ENCODE results near the gene ZMYND11. TPM values are rescaled to one million over a fixed set of nuclear protein-coding genes. Genes with fewer than 3 reads are reported as not detected.

The ZMYND11 gene
- total and polyA plus RNA-seq, 10 donors, result 20.3 to 65.3 (median 51.6) TPM

- Histone ChIP-seq H3K4me3 (no peak overlapping the region), H3K9me3 (no peaks in the 10 kb centered on the region), H3K36me3 (peaks cover 0 to 71% (median 7%) of the 10 kb centered on the region in 6 donors), H3K27me3 (replicated peaks in 1 of 7) (no peaks in the 10 kb centered on the region), H3K27ac (no peak overlapping the region), H3K4me1 (peaks cover 0 to 11% (median 0%) of the 10 kb centered on the region in 6 donors)
- 93 to 97% (median 94%) methylated on average over 5 of the region's 5 CpGs for WGBS, 5 donors
- DNase-seq, result no peak
- intact Hi-C loops (cut with DNase I; ENCODE audit: low total_unique reads), result no loop called here
- TF ChIP-seq POLR2AphosphoS5 (IDR thresholded peaks at IDR 0.05), result no peak
- TF ChIP-seq, protein P1, sequence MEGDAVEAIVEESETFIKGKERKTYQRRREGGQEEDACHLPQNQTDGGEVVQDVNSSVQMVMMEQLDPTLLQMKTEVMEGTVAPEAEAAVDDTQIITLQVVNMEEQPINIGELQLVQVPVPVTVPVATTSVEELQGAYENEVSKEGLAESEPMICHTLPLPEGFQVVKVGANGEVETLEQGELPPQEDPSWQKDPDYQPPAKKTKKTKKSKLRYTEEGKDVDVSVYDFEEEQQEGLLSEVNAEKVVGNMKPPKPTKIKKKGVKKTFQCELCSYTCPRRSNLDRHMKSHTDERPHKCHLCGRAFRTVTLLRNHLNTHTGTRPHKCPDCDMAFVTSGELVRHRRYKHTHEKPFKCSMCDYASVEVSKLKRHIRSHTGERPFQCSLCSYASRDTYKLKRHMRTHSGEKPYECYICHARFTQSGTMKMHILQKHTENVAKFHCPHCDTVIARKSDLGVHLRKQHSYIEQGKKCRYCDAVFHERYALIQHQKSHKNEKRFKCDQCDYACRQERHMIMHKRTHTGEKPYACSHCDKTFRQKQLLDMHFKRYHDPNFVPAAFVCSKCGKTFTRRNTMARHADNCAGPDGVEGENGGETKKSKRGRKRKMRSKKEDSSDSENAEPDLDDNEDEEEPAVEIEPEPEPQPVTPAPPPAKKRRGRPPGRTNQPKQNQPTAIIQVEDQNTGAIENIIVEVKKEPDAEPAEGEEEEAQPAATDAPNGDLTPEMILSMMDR (IDR thresholded peaks at IDR 0.05 in 8 of 11, conservative IDR thresholded peaks at IDR 0.05 in 3 of 11), result no peak
- no peak for TF ChIP-seq POLR2A (IDR thresholded peaks at IDR 0.05)
Observed at GRCh38 chr10:278707-279106, 143.5 kb downstream of the ZMYND11 start.

DNA sequence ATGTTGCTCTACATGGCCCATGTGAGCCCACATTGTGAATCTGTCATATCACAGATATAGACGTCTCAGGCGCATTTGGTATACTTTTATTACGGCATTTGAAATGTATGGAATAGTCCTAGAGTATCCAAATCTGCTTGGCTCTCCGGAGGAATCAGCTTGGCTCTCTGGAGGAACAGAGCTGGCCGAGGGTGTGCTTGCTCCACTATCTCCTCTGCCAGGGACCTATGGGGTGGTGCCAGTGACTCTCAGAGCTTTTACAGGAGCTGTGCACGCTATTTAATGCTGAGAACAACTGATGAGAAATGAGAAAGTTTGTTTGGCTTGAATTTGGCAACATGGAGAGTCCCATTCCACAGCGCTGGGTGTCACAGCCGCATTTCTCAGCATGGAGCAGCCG is 144.0 kb downstream of the ZMYND11 start:
- no peak for DNase-seq
- H3K9me3 ChIP-seq, result no peaks in the 10 kb centered on the region

DNA sequence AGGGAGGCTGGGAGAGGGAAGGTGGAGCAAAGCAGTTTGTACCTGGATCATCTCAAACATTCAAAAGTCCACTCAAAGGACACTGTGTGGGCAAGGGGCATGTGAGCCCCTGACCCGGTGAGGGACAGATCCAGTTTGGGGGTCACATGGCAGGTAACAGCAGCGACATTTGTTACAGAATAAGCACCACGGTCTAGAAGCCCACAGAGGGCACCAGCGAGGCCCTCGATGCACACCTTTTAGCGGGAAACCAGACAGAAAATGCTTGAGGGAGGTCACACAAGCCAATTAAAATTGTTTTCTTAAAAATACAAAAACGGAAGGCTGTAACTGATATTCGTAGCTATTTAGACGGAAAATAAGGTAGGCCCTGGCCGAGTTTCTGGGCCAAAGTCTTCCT is 144.4 kb downstream of the ZMYND11 start:
- Histone ChIP-seq H3K4me3 (no peak overlapping the region), H3K36me3 (peaks cover 0 to 71% (median 7%) of the 10 kb centered on the region in 6 donors), H3K4me1 (peaks cover 0 to 20% (median 5%) of the 10 kb centered on the region in 6 donors), H3K9me3 (no peaks in the 10 kb centered on the region), H3K27me3 (replicated peaks in 1 of 7) (no peaks in the 10 kb centered on the region), H3K27ac (no peak overlapping the region)
- TF ChIP-seq POLR2A (IDR thresholded peaks at IDR 0.05) (no peak), POLR2AphosphoS5 (IDR thresholded peaks at IDR 0.05) (no peak)
- TF ChIP-seq, protein P1 (IDR thresholded peaks at IDR 0.05 in 8 of 11, conservative IDR thresholded peaks at IDR 0.05 in 3 of 11), result no peak
- DNase-seq, result no peak
- WGBS, 5 donors, result 89 to 94% (median 91%) methylated on average over 10 of the region's 10 CpGs
- intact Hi-C loops (cut with DNase I; ENCODE audit: low total_unique reads), result no loop called here

More for the DNA sequence above, 144.0 kb downstream of the ZMYND11 start:
- H3K27me3 ChIP-seq (replicated peaks in 1 of 7), result no peaks in the 10 kb centered on the region
- TF ChIP-seq POLR2A (IDR thresholded peaks at IDR 0.05) (no peak), POLR2AphosphoS5 (IDR thresholded peaks at IDR 0.05) (no peak)
- TF ChIP-seq, protein P1 (IDR thresholded peaks at IDR 0.05 in 8 of 11, conservative IDR thresholded peaks at IDR 0.05 in 3 of 11), result no peak
- H3K4me3 ChIP-seq, result no peak overlapping the region
- intact Hi-C loops (cut with DNase I; ENCODE audit: low total_unique reads), result no loop called here
- H3K36me3 ChIP-seq, result peaks cover 0 to 71% (median 7%) of the 10 kb centered on the region in 6 donors
- H3K27ac ChIP-seq, result no peak overlapping the region
- peaks cover 0 to 16% (median 2%) of the 10 kb centered on the region in 6 donors for H3K4me1 ChIP-seq
- WGBS, 5 donors, result 90 to 97% (median 94%) methylated on average over 9 of the region's 9 CpGs

GRCh38 chr10:282294-283139 is 147.3 kb downstream of the ZMYND11 start:
- Histone ChIP-seq H3K27ac (peak overlapping the region in 2 of 8 donors; percentile 2 to 5), H3K36me3 (peaks cover 0 to 72% (median 4%) of the 10 kb centered on the region in 6 donors), H3K27me3 (replicated peaks in 1 of 7) (no peaks in the 10 kb centered on the region), H3K4me1 (peaks cover 0 to 28% (median 8%) of the 10 kb centered on the region in 6 donors), H3K9me3 (no peaks in the 10 kb centered on the region), H3K4me3 (no peak overlapping the region)
- intact Hi-C loops (cut with DNase I; ENCODE audit: low total_unique reads), result no loop called here
- no peak for DNase-seq
- TF ChIP-seq POLR2AphosphoS5 (IDR thresholded peaks at IDR 0.05), result no peak
- TF ChIP-seq, protein P1 (IDR thresholded peaks at IDR 0.05 in 8 of 11, conservative IDR thresholded peaks at IDR 0.05 in 3 of 11), result no peak
- no peak for TF ChIP-seq POLR2A (IDR thresholded peaks at IDR 0.05)
- WGBS, 5 donors, result 59 to 87% (median 77%) methylated on average over 2 to 7 of the region's 7 CpGs
